ENCODE results near the gene KLHL3. TPM values are rescaled to one million over a fixed set of nuclear protein-coding genes. Genes with fewer than 3 reads are reported as not detected.
A peak's percentile ranks its signal among the peaks of the same experiment; 100 is the strongest.

KLHL3 gene
- total and polyA plus RNA-seq, 9 of the 15 experiments (the other 6 are each of a cell fraction or from before 2014, with no cell fraction given) = under 0.01 to 1.5 (median 0.22) TPM

DNA sequence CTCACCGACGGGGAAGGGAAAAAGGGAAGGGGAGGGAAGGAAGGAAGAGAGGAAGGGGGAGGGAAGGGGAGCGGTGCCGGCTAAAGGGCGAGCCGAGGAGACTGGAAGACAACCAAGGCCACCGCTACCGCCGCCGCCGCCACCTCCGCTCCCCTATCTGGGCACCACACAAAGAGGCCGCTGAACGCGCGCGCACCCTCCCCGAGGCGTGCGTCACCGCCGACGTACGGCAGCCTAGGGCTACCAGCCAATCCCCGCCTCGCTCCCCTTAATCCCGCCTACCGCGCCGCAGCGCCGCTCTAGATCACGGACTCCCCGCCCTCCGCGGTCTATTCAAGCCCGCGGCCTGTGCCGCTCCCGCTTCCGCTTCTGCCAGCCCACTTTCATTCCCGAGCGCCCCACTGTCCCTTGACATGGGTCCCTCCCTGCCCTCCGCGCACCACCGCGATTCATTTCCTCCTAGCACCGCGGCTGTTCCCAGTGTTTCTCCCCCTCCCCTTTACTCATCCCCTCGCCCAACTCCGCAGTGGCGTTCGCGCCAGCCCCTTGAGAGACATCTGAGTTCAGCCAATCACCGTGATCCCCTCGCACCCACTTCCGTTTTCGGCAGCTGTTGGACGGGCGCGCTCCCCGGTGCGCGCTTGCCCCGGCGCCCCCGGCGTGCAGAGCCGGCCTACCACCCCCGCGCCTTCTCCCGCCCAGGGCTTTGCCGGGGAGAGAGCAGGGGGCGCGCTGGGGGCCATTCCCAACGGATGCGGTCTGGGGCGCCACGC, 18.5 kb upstream of the KLHL3 start, which contains the start of gene HNRNPA0 (continued):
- TF ChIP-seq, protein P1, sequence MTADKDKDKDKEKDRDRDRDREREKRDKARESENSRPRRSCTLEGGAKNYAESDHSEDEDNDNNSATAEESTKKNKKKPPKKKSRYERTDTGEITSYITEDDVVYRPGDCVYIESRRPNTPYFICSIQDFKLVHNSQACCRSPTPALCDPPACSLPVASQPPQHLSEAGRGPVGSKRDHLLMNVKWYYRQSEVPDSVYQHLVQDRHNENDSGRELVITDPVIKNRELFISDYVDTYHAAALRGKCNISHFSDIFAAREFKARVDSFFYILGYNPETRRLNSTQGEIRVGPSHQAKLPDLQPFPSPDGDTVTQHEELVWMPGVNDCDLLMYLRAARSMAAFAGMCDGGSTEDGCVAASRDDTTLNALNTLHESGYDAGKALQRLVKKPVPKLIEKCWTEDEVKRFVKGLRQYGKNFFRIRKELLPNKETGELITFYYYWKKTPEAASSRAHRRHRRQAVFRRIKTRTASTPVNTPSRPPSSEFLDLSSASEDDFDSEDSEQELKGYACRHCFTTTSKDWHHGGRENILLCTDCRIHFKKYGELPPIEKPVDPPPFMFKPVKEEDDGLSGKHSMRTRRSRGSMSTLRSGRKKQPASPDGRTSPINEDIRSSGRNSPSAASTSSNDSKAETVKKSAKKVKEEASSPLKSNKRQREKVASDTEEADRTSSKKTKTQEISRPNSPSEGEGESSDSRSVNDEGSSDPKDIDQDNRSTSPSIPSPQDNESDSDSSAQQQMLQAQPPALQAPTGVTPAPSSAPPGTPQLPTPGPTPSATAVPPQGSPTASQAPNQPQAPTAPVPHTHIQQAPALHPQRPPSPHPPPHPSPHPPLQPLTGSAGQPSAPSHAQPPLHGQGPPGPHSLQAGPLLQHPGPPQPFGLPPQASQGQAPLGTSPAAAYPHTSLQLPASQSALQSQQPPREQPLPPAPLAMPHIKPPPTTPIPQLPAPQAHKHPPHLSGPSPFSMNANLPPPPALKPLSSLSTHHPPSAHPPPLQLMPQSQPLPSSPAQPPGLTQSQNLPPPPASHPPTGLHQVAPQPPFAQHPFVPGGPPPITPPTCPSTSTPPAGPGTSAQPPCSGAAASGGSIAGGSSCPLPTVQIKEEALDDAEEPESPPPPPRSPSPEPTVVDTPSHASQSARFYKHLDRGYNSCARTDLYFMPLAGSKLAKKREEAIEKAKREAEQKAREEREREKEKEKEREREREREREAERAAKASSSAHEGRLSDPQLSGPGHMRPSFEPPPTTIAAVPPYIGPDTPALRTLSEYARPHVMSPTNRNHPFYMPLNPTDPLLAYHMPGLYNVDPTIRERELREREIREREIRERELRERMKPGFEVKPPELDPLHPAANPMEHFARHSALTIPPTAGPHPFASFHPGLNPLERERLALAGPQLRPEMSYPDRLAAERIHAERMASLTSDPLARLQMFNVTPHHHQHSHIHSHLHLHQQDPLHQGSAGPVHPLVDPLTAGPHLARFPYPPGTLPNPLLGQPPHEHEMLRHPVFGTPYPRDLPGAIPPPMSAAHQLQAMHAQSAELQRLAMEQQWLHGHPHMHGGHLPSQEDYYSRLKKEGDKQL (CRISPR knock-in tag; IDR thresholded peaks at IDR 0.05; ENCODE audit: borderline replicate concordance) = 0 out of 2 replicates have a peak, but pooled peaks have one; percentile 89
- TF ChIP-seq TEAD2 (tag; IDR thresholded peaks at IDR 0.05) = no peak
- TF ChIP-seq RBM34 (IDR thresholded peaks at IDR 0.05; ENCODE audit: borderline replicate concordance, insufficient read depth, low read length) = no peak
- peak; percentile 98 for TF ChIP-seq JUND (IDR thresholded peaks at IDR 0.05; ENCODE audit: borderline replicate concordance, low read depth, low read length)
- peak; percentile 53; the same call in 2 of the 3 replicates for TF ChIP-seq JUND (tag; IDR thresholded peaks at IDR 0.05; ENCODE audit: borderline replicate concordance, low read depth, low read length)
- no peak for TF ChIP-seq ZNF184 (CRISPR knock-in tag; IDR thresholded peaks at IDR 0.05)
- no peak for TF ChIP-seq ZC3H8 (IDR thresholded peaks at IDR 0.05)
- no peak for TF ChIP-seq XRCC3 (IDR thresholded peaks at IDR 0.05)
- TF ChIP-seq, protein P2, sequence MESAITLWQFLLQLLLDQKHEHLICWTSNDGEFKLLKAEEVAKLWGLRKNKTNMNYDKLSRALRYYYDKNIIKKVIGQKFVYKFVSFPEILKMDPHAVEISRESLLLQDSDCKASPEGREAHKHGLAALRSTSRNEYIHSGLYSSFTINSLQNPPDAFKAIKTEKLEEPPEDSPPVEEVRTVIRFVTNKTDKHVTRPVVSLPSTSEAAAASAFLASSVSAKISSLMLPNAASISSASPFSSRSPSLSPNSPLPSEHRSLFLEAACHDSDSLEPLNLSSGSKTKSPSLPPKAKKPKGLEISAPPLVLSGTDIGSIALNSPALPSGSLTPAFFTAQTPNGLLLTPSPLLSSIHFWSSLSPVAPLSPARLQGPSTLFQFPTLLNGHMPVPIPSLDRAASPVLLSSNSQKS (CRISPR knock-in tag; IDR thresholded peaks at IDR 0.05) = no peak
- TF ChIP-seq, protein P3, sequence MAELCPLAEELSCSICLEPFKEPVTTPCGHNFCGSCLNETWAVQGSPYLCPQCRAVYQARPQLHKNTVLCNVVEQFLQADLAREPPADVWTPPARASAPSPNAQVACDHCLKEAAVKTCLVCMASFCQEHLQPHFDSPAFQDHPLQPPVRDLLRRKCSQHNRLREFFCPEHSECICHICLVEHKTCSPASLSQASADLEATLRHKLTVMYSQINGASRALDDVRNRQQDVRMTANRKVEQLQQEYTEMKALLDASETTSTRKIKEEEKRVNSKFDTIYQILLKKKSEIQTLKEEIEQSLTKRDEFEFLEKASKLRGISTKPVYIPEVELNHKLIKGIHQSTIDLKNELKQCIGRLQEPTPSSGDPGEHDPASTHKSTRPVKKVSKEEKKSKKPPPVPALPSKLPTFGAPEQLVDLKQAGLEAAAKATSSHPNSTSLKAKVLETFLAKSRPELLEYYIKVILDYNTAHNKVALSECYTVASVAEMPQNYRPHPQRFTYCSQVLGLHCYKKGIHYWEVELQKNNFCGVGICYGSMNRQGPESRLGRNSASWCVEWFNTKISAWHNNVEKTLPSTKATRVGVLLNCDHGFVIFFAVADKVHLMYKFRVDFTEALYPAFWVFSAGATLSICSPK (IDR thresholded peaks at IDR 0.05; ENCODE audit: borderline replicate concordance) = no peak
- TF ChIP-seq ETV5 (CRISPR knock-in tag; IDR thresholded peaks at IDR 0.05; ENCODE audit: low read depth) = peak; percentile 77
- no peak for TF ChIP-seq SNIP1 (IDR thresholded peaks at IDR 0.05; ENCODE audit: low read depth)
- TF ChIP-seq ZNF140 (CRISPR knock-in tag; IDR thresholded peaks at IDR 0.05) = no peak
- TF ChIP-seq CC2D1A (IDR thresholded peaks at IDR 0.05) = peak; percentile 10; the same call in 1 of the 2 replicates
- TF ChIP-seq, protein P4, sequence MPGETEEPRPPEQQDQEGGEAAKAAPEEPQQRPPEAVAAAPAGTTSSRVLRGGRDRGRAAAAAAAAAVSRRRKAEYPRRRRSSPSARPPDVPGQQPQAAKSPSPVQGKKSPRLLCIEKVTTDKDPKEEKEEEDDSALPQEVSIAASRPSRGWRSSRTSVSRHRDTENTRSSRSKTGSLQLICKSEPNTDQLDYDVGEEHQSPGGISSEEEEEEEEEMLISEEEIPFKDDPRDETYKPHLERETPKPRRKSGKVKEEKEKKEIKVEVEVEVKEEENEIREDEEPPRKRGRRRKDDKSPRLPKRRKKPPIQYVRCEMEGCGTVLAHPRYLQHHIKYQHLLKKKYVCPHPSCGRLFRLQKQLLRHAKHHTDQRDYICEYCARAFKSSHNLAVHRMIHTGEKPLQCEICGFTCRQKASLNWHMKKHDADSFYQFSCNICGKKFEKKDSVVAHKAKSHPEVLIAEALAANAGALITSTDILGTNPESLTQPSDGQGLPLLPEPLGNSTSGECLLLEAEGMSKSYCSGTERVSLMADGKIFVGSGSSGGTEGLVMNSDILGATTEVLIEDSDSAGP (CRISPR knock-in tag; IDR thresholded peaks at IDR 0.05) = no peak
- no peak; the same call in 1 of the 2 replicates for TF ChIP-seq FOXM1 (IDR thresholded peaks at IDR 0.05; ENCODE audit: low read depth)
- no peak; the same call in 1 of the 2 replicates for TF ChIP-seq FOXM1 (CRISPR knock-in tag; IDR thresholded peaks at IDR 0.05; ENCODE audit: low read depth)
- peak; percentile 80 for TF ChIP-seq DACH1 (IDR thresholded peaks at IDR 0.05; ENCODE audit: partially characterized antibody)
